LoVo (cell line): ENCODE results near the gene FBXO31.

Experiments
- DNase-seq: peaks from one replicate; pipeline ENCODE4 v3.0.0-alpha.2; 2016; ENCODE audit warnings: low spot score

FBXO31 gene, protein sequence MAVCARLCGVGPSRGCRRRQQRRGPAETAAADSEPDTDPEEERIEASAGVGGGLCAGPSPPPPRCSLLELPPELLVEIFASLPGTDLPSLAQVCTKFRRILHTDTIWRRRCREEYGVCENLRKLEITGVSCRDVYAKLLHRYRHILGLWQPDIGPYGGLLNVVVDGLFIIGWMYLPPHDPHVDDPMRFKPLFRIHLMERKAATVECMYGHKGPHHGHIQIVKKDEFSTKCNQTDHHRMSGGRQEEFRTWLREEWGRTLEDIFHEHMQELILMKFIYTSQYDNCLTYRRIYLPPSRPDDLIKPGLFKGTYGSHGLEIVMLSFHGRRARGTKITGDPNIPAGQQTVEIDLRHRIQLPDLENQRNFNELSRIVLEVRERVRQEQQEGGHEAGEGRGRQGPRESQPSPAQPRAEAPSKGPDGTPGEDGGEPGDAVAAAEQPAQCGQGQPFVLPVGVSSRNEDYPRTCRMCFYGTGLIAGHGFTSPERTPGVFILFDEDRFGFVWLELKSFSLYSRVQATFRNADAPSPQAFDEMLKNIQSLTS

GRCh38 chr16:87383505-87384161, at the start of gene FBXO31:
FBXO31 (minus strand) TSS chr16:87383776; CDS start chr16:87383744, 32 bp downstream.
- peak; percentile 89 for DNase-seq

DNA sequence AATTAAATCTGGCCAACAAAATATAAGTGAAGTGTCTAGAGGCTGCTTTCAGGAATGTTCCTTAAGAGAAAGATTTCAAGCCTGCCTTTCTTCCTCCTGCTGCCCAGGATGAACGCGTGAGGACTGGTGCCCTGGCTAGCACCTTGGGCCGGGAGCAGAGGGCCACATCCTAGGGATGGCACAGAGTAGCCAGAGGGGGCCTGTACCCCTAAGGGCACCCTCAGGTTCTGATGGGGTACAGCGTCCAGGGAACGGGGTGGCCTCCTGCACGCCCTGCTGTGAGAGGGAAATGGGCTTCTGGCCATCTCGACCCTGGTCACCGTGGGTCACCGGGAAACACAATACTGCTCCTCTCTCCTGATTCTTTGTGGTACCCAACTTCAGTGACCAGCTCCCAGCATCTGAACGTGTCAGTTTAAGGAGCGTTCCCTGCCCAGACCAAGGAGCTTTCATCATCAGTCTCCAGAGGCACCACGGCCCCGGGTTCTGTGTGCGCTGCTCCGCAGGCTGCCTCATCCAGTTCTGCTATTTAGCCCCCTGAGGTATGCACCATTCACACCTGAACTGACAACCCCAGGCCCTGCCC, 48.8 kb upstream of the FBXO31 start:
- no peak for DNase-seq

DNA sequence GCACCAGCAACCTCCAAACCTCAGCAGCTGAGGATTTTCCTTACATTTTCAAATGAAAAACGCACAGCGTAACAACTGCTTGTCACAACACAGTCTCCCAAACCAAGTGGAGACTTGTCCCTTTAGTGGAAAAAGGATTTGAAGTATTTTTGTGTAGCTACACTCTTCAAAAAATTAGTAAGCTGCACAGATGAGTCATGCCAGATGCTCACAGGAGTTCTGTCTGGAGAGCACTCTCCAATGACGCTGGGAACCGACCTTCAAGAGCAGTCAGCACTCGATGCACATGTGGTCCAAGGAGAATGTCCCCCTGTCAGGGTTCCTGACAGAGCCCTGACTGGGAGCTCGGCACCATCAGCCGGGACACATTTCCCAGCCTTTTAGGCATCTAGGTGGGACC, 48.4 kb upstream of the FBXO31 start:
- DNase-seq = no peak

GRCh38 chr16:87426423-87427215, 43.0 kb upstream of the FBXO31 start:
- no peak for DNase-seq

DNA sequence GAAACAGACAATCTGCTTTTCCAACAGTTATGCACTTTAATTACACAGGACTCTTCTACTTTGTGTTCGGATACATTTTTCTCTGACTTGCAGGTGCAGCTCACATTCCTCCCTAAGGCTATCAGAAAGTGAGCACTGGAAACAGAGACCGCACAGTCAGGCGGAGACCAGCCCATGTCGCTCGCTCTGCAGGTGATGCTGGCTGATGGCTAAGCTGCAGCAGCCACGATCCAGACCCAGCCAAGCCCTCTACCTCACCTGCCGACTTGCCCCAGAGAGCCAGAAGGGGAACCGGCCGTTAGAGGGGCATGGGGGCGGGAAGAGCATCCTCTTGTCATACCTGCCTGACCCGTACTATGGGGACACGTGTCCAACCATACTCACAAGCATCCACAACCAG, 42.4 kb upstream of the FBXO31 start:
- DNase-seq = no peak

- DNase-seq = no peak
These were observed 40.7 kb upstream of the FBXO31 start for GRCh38 chr16:87424266-87424665.

- no peak for DNase-seq
These were observed 39.9 kb upstream of the FBXO31 start for GRCh38 chr16:87423429-87423828.

DNA sequence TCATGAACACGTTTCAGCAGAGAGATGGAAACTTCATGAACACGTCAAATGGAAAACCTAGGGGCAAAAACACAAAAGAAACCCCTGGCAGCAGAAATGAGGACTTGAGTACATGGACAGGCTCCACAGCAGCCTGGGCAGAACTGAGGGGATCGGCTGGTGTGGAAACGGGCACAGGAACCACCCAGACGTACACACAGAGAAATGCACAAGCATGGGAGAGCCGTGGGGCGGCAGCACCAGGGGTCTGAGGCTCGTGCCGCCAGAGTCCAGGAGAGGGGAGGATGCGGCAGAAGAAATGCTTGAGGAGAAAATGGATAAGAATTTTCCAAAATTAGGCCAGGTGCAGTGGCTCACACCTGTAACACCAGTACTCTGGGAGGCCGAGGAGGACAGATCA, 38.5 kb upstream of the FBXO31 start:
- DNase-seq = no peak

DNA sequence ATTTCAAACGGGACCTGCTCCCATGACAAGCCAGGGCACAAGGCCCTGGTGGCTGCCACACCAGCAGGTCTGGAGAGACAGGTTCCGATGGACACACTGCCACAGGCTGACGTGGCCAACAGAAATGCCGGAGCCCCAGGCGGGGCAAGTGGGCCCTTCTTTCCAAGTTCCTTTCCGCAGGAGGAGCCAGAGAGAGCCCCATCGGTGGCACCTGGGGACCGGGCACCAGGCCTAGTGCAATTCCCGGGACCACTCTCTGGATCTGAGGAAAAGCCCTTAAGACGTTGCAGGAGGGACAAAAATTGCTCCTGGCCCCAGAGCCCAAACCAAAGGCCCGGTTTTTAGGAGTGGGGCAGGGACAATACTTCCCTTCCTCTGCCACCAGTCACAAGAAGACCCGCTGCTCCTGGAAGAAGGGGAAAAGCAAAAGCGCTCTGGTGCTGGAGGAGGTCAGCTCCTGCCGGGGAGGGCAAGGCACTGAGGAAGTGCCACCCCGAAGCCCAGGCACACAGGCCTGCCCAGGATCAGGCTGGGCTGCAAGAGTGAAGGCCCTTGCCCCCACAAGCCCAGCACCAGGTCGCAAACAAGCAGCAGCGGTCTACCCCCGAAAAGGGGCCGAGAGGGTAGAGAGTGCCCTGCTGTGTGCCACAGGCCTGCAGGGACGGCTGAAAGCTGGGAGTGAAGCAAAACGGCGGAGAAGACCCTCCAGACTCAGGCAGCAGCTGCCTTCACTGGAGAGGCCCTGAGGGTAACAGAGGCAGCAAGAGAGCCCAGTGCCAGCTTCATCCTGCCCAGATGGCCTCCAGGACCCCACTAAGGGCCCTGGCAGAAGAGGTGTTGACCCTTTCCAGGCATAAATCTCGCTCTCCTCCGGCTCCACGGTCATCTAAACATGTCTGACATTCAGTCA, 37.7 kb upstream of the FBXO31 start:
- no peak for DNase-seq

DNA sequence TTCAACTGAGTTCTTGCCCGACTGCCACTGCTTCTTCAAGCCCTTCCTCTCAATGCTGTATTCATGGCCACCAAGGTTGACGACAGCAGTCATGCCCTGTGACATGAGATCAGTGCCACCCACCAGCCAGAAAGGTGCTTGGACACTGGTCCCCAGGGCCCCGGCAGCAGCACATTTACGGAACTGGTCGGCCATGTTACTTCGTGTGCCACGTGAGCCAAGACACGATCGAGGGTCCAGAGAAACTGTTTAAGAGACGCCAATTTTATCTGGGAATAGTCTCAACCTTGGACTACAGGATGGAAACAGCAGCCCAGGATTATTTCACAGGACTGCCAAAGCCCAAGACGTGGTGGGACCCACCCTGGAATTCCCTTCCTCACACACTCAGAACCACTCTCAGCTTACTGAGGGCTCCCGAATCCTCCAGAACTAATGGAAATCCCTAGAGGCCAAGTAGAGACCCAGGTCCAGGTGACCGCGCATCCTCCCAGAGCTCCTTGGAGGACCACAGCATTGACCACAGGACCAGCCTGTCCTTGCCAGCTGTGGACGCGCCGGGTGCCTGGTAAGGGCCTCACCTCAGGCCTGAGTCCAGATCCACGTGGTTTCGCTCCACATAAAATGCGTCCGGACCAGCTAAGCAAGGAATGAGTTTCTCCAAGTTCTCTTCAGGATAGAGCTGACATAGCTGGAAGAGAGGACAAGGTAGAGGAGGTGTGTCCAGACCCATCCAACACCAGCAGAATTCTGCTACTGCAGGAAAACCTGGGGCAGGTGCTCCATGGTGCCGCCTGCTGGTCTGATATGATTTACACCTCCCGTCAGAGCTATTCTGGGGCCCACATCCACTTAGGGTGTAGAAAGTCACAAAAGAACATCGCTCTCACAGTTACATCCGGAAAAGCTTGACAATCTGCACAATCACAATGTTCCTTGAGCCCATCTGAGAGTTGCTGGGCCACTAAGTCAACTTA, 36.7 kb upstream of the FBXO31 start:
- DNase-seq = no peak

- no peak for DNase-seq
These were observed 35.1 kb upstream of the FBXO31 start for GRCh38 chr16:87418644-87419043.

- no peak for DNase-seq
These were observed 34.6 kb upstream of the FBXO31 start for GRCh38 chr16:87418216-87418615.

- DNase-seq = no peak
These were observed 33.9 kb upstream of the FBXO31 start for GRCh38 chr16:87417528-87417910.

DNA sequence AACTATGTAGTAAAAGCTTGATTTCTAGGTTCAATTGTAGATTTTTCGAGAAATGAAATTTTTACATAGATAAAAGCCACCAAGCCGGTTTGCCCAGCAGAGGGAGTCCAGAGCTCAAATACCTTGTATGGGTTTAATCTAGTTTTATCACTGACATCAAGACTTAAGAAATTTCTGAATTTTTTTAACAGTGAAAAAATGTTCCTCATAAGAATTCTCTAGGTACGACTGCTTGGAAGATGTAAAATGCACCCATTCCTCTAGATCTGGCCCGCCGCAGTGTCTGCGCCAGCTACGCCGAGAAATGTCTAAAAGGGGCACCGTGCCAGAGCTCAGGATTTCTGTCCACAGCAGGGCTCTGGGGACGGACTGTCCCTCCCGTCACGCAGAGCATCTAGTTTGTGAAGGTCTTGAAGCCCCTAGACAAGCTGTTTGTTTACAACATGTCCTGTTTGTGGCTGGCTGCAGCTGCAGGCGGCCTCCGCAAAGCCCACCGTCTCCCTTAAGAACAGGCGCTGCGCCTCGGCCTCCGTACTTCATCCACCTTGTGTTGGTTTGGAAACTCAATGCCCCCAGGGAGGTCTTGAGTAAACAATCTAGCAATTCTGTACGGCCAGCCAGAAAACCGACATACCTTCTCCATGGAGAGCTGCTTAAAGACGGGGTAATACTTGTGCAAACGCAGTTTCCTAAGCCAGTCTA, 33.4 kb upstream of the FBXO31 start:
- no peak for DNase-seq

GRCh38 chr16:87415441-87415840, 31.9 kb upstream of the FBXO31 start:
- DNase-seq = no peak

- DNase-seq = no peak
These were observed 30.7 kb upstream of the FBXO31 start for GRCh38 chr16:87414251-87414680.

- DNase-seq = no peak
These were observed 29.4 kb upstream of the FBXO31 start for GRCh38 chr16:87412996-87413421.

GRCh38 chr16:87412371-87412995, 28.9 kb upstream of the FBXO31 start:
- DNase-seq = no peak
